A204.1 (cell line): Measurements from ENCODE around the gene PTP4A2.
"Not testable (repeated sequence)": the region's sequence is repeated elsewhere in the genome, so short reads cannot be mapped to it uniquely, and the experiment has no call there.

Source experiments
- FAIRE-seq: peaks from 2 replicates; lab custom pipeline; 2012; peaks lifted over from hg19 to GRCh38; lab: Jason Lieb, UNC

Gene PTP4A2

DNA sequence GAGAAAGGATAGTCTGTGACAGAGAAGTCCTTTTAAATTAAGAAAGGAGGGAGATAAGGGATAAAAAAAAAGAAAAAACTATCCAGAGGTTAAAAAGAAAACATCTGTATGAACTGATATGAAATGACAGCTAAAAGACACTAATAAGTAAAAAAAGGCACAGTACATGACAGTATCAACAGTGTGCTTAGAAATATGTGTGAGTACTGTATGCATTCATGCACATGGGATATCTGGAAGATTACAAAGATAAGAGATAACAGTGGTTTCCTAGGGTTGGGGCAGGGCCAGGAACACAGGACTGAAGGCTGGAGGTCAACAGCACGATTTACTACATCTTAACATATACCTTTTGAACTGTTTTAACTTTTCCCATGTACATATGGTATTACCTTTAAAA is 13.3 kb downstream of the PTP4A2 start:
- no peak for FAIRE-seq

DNA sequence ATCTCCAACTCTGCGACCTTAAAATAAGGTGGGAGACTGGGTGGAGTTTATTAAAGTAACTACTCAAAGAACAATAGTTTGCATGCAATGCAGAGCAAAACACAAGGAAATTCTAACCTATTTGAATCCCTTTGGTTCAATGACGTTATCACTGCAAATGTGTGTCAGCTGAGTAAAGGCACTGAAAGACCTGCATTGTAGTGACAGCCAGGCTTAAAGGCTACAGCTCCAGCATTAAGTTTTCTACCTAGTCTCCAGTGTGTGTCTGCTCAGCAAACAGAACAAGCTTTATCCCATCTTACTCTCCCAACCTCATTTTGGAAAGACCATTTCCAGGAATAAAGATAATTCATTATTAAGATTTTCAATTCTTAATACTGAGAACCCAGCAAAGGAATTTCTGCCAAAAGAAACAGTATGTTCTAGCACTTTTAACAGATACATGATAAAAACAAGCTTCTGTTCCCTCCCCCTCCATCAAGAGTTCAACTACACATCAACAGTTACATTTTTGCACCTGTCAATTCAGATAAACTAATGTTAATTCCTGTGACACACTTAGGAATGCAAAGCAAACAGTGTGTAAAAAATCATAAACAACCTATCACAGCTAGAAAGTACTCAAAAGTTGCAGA is 14.2 kb downstream of the PTP4A2 start:
- no peak for FAIRE-seq

- no peak for FAIRE-seq
Measured at GRCh38 chr1:31920956-31921355, 17.2 kb downstream of the PTP4A2 start.

- no peak for FAIRE-seq
Measured at GRCh38 chr1:31919591-31919990, 18.6 kb downstream of the PTP4A2 start.

DNA sequence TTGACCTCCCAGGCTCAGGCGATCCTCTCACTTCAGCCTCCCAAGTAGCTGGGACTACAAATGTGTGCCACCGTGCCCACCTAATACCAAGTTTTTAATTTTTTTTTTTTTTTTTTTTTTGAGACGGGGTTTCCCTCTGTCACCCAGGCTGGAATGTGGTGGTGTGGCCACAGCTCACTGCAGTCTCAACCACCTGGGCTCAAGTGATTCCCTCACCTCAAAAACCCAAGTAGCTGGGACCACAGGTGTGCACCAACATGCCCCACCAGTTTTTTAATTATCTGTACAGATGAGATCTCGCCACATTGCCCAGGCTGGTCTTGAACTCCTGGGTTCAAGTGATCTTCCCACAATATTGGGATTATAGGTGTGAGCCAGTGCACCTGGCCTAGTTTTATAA is 22.7 kb downstream of the PTP4A2 start:
- no peak for FAIRE-seq

DNA sequence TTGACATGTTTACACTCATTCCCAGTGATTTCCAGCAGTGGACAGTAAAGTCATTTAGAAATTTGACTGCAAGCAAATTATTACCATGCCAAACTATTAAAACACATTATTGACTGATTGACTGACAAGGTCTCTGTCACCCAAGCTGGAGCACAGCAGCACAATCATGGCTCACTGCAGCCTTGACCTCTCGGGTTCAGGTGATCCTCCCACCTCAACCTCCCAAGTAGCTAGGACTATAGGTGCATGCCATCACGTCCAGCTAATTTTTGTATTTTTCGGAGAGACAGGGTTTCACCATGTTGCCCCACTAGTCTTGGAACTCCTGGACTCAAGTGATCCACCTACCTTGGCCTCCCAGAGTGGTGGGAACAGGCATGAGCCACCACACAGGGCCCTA is 24.2 kb downstream of the PTP4A2 start:
- FAIRE-seq, result no peak

- no peak for FAIRE-seq
Measured at GRCh38 chr1:31912839-31913239, 25.3 kb downstream of the PTP4A2 start.

GRCh38 chr1:31911994-31912780 is 26.0 kb downstream of the PTP4A2 start:
- no peak for FAIRE-seq

- no peak for FAIRE-seq
Measured at GRCh38 chr1:31910933-31911332, 27.2 kb downstream of the PTP4A2 start.

DNA sequence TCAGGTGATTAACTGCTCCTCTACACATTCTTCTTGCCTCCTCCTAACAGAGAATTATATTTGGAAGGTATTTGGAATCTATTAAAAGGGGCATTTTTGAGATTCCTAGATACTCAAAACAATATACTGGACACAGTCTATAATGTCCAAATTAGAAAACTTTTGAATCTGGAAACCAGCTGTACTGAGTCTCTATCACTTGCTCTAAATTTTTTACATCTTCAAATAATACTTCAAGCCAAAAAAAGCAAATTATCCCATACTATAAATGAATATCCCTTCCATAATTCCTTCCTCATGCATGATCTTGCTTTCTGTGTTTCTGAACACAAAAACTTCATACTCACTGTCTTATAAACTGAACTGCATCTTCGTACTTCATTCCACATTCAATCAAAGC is 28.5 kb downstream of the PTP4A2 start:
- FAIRE-seq, result no peak

DNA sequence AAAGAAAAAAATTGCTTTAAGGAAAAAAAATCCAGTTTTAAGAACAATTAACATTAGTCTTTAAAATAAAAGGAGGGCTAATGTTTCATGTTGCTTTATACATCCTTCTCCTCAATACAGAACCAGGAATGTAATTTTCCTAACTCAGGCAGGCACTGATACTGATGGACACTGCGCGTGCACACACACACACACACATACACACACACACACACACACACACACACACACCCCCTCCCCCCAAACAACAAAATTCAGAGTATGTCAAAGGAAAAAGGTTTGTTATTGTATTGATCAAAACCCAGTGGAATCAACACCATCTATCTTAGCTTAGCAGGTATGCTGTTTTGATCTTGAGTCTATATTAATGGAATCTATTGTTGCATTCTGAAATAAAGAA is 31.6 kb downstream of the PTP4A2 start:
- no peak for FAIRE-seq

DNA sequence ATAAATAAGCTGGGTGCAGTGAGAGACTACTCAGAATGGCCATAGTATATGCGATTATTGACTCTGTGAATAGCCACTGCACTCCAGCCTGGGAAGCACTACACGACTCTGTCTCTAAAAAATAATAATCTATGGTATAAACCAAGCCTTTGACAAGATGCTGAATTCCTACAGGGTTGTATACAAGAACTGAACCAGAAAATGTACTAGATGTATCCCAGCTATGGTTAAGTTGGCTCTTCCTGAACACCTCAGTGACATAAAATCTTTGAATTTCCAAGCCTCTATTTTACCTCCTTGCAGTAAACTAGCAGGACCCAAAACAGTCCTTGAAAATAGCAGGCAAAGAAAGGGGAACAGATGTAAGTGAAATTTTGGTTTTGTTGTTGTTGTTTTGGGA is 32.5 kb downstream of the PTP4A2 start:
- FAIRE-seq, result no peak

DNA sequence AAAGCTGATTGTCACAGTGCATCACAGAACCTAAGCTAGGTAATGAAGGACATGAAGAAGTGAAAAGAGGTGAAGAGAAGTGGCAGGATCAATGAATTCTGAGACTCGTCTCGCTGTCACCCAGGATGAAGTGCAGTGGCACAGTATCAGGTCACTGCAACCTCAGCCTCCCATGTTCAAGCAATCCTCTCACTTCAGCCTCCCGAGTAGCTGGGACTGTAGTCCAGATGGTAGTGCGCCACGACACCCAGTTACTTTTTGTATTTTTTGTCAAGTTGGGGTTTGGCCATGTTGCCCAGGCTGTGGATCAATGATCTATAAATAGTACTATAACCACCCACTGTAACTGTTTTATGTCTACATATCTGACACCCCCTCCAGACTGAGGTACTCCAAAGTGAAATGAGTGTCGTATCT is 33.1 kb downstream of the PTP4A2 start:
- no peak for FAIRE-seq

DNA sequence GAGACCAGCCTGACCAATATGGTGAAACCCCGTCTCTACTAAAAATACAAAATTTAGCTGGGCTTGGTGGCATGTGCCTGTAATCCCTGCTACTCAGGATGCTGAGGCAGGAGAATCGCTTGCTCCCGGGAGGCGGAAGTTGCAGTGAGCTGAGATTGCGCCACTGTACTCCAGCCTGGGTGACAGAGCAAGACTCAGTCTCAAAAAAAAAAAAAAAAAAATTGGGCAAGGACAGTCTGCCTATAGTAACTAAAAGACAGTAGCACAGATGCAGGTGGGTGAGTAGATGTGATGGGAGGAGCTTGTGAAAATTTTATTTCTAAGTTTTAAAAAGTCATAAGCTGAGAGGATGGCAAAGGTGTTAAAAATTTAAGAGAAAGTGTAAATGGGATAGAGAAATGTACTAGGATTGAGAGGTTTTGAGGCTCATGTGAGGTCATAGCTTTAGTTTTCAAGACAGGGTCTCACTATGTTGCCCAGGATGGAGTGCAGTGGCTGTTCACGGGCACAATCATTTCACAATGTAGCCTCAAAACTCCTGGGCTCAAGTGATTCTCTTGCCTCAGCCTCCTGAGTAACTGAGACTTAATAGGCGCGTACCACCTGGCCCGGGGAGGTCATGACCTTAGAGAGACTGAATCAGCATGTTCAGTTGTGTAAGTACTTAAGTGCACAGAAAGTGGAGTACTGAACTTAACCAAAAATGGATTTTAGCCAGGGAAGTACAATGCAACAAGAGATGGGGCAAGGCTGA is 33.7 kb downstream of the PTP4A2 start:
- FAIRE-seq, result no peak

DNA sequence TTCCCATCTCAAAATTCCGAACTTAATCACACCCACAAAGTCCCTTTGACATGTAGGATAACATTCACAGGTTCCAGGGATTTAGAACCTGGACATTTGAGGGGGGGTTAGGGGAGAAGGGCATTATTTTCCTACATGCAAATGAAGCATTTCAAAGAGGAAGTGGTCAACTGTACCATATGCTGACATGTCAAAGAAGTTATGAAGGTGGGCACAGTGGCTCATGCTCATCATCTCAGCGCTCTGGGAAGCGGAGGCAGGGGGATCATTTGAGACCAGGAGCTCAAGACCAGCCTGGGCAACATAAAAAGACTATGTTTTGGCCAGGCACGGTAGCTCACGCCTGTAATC is 35.7 kb downstream of the PTP4A2 start:
- no peak for FAIRE-seq

GRCh38 chr1:31901838-31902509 is 36.2 kb downstream of the PTP4A2 start:
- no peak for FAIRE-seq

DNA sequence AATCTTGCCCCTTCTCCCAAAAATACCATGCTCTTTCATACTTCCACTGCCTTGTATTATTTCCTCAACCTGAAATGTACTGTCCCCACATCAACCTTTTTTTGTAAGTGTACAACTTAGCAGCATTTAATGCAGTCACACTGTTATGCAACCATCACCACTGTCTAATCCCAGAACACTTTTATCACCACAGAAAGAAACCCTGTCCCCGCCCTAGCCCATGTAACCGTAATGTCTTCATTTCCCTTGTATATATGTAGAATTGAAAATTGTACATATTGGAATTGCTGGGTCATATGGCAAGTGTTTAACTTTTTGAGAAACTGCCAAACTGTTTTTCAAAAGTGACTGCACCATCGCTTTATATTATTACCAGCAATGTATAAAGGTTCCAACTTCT is 37.4 kb downstream of the PTP4A2 start:
- FAIRE-seq, result no peak

DNA sequence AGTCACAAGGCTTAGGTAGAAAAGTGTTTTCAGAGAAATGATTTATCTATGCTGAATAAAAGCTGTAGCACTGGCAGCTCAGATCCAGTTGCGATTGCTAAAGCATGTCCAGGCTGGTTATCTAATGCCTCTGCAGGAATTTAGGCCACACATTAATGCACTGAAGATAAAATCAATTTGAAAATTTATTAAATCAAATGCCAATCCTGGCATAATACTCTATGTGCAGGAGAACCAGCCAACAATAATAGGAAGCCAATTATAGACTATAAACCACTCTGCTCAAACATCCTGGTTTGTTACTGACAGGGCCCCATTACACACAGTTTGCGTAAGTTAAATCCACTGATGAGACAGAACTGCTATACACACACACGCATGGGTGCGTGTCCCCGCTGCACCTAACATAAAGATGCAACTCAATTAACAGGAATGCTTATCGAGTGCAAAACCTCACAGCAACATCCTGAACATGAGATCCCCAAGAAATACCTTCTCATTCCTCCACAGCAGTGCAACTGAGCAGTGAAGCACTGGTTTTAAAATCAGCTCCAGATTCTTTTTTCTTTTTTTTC is 40.6 kb downstream of the PTP4A2 start:
- FAIRE-seq, result no peak

- not testable (repeated sequence) for FAIRE-seq
Measured at GRCh38 chr1:31895474-31896198, 42.5 kb downstream of the PTP4A2 start.

DNA sequence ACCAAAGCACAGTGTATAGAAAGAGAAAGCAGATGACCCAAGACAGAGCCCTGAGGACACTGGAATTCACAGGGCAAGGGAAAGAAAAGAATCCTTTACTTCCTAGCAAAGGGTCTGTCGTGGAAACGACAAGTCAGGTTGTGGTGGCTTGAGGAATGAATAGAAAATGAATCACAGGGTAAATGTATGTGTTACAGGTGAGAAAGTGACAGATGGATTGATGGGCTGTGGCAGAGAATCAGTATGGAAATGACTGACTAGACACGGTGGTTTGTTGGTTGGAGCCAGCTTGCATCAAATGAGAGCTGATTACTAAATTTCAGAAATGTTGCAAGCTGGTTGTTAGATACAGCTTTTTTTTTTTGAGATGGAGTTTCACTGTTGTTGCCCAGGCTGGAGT is 46.9 kb downstream of the PTP4A2 start:
- FAIRE-seq, result no peak

DNA sequence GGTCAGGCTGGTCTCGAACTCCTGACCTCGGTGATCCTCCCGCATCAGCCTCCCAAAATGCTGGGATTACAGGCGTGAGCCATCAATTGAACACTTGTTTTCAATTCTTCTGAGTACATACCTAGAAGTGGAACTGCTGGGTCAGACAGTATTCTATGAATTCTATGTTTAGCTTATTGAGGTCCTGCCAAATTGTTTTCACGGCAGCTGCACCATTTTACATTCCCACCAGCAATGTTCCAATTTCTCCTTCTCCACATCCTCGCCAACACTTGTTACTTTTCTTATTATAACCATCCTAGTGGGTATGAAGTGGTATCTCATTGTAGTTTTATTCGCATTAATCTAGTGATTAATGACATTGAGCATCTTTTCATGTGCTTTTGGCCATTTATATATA is 49.9 kb downstream of the PTP4A2 start:
- no peak for FAIRE-seq

- no peak for FAIRE-seq
Measured at GRCh38 chr1:31886866-31887265, 51.3 kb downstream of the PTP4A2 start.
